ENCODE measurements around the gene EFNB2. TPM values are rescaled to one million over a fixed set of nuclear protein-coding genes. Genes with fewer than 3 reads are reported as not detected.

Gene EFNB2
- total RNA-seq, 4 donors from 2014 or later, result 11.9 to 50.4 (median 37.4) TPM

DNA sequence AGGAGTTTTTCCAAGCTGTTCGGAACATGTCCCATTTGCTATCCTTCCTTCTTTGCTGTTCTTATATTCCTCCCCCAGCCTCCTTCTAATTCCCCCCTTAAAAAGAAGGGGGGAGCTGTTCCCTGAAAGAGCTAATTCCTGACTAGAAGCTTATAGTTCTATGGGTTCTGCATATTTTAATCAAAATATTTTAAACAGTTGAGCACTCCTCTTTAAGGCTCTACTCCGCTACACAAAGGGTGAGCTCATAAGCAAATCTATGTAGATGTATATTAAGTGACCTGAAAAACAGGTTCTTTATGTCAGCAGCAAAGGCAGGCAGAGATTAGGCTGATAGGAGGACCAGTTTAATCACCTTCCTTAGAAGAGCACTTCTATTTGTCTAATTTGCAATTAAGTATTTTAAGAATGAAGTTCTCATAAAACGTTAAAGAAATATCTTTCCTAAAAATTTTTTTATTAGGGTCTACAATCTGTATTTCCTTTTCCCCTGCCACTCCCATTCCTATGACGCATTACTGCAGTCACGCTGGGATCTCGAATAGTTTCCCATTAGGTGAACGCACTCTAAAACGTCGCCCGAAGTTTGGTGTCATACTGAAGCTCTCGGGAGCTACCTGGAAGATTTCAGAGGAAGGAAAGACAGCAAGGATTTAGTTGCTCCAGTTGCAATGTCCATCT lies 5.2 kb downstream of the EFNB2 start:
- no peak for ATAC-seq (ENCODE audit: low FRiP score)
- no peak for DNase-seq (ENCODE audit: low spot score)
- TF ChIP-seq, protein P1, sequence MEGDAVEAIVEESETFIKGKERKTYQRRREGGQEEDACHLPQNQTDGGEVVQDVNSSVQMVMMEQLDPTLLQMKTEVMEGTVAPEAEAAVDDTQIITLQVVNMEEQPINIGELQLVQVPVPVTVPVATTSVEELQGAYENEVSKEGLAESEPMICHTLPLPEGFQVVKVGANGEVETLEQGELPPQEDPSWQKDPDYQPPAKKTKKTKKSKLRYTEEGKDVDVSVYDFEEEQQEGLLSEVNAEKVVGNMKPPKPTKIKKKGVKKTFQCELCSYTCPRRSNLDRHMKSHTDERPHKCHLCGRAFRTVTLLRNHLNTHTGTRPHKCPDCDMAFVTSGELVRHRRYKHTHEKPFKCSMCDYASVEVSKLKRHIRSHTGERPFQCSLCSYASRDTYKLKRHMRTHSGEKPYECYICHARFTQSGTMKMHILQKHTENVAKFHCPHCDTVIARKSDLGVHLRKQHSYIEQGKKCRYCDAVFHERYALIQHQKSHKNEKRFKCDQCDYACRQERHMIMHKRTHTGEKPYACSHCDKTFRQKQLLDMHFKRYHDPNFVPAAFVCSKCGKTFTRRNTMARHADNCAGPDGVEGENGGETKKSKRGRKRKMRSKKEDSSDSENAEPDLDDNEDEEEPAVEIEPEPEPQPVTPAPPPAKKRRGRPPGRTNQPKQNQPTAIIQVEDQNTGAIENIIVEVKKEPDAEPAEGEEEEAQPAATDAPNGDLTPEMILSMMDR (IDR thresholded peaks at IDR 0.05), result no peak

DNA sequence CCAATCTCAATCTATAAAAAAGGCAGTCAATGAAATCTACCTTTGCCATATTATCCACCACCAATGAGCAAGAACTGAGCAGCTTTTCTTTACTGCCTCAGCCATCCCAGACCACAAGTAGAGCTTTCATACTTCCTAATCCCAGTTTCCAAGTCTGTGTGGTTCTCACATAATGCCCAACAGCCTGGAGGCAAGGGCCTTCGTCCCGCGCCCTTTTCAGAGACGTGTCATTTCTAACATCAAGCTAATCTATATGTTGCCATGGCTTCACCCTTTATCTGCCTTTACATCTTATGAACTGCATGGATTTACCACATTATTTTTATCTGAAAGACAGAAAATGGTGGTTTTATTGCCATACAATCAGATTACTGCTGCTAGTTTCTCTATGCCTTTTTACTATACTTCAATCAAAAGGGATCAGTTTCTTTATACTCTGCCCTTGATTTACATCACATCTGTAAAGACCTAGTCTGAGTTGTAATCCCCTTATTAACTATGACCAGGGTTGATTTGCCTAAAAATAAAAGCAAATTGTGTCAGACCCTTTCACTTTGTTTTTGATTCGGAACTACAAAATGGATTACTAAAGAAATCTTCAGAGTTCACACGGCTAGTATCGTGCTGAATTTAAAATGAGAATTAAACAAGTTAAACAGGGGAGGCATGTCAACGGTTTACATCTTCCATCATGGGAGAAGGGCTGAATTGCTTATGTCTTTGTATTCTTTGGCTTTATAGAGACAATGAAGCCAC lies 5.9 kb downstream of the EFNB2 start:
- DNase-seq (ENCODE audit: low spot score), result no peak
- no peak for ATAC-seq (ENCODE audit: low FRiP score)
- TF ChIP-seq, protein P1 (IDR thresholded peaks at IDR 0.05), result no peak

DNA sequence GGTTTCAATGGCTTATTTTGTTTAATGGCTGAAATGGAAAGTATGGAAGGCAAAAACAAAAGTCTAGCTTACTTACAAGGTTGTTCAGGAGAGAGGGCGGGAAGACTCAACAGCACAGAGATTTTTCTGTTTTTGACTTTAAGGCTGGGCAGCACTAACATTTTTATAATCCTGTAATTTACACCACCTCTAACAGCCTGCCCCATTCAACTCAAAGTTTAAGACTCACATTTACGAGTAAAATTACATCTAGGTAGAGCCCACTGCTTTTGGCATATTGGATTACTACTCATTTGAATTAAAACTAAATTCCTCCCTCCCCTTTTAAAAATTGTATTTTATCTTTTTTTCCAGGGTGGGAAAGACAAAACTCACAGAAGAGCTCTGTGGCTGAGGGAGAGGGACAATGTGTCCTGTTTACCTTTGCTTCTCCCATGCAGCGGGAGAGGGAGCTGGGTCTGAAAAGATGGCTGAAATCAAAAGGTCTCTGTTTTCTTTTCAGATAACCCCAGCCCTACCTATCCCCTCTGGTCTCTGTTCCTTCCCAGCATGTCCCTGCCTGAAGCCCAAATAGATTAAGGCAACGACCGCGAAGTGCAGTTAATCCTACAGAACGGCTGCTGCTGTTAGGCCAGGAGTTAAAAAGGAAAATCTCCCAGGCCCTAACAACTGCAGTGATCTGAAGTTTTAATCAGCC lies 6.6 kb downstream of the EFNB2 start:
- DNase-seq (ENCODE audit: low spot score) (no peak), ATAC-seq (ENCODE audit: low FRiP score) (no peak)
- TF ChIP-seq, protein P1 (IDR thresholded peaks at IDR 0.05), result no peak

DNA sequence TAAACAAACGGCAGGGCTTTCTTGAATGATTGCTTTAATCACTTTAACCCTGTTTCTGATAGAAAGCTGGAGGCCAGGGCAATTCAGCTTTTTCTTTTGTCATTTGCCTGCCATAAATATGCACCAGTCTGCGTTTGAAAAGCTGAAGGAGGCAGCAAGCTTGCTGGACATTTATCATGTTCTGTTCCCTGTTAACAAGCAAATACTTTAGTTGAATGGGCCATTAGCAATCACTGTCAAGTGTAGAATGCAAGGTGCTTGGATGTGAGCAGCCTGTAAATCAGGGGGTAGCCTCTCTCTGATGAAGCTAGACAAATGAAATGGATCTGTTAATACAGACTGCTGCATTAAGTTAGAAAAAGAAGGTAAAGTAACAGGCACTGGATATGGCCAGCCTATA lies 7.6 kb downstream of the EFNB2 start:
- TF ChIP-seq, protein P1 (IDR thresholded peaks at IDR 0.05), result no peak
- DNase-seq (ENCODE audit: low spot score) (no peak), ATAC-seq (ENCODE audit: low FRiP score) (no peak)

DNA sequence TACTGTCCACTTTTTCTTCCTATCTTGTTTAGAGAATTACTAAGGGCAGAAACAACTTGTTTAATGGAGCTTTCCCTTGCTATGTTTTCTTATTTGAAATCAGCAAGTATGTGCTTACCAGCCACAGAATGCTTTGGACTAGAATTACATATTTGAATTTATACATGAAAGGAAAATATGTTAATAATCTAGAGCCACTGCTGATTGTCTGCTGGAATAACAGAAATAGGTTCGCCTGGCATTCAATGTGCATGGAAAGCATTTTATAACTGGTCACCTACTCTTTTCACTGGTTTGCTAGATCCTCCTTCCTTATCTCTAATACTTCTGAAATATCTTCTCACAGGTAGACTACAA lies 8.0 kb downstream of the EFNB2 start:
- TF ChIP-seq, protein P1 (IDR thresholded peaks at IDR 0.05), result no peak
- DNase-seq (ENCODE audit: low spot score), result no peak
- ATAC-seq (ENCODE audit: low FRiP score), result no peak

DNA sequence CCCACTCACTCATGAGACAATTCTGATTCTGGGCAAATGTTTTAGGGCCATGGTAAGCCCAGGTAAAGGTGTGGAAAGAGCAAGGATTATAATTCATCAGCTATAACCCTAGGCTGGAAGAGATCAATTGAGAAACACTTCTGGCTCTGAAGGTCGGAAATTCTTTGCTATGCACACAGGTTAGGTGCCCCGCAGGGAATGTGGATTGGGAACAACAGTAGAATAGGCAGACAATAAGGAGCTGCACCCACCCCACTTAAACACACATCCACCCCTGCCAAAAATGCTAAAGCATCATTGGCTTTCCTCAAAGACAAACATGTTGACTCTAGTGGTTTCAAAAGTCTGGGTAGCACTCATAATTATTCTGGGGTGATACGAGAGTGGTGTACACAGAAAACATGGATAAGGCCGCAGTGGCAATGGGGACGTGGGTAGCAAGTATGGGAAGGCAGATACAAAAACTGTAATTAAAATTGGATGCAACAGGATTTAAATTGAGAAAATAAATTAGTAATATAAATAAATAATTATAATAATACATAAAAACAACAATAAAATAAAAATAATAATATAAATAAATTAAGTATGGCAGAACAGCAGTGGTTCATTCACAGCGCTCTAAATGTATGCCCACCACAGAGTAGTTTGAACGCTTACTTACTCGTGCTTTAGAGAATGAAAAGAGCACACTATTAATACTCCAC lies 8.6 kb downstream of the EFNB2 start:
- ATAC-seq (ENCODE audit: low FRiP score), result no peak
- no peak for DNase-seq (ENCODE audit: low spot score)
- TF ChIP-seq, protein P1 (IDR thresholded peaks at IDR 0.05), result no peak
